ENCODE results near the gene SMURF1.

SMURF1 gene

GRCh38 chr7:98997846-98998245 lies 146.1 kb downstream of the SMURF1 start:
- Histone ChIP-seq H2AFZ (ENCODE audit: low read length, unreplicated experiment) (no peak overlapping the region), H3K27me3 (ENCODE audit: insufficient read depth, low read length) (no peaks in the 10 kb centered on the region), H3K79me2 (ENCODE audit: control insufficient read depth, insufficient read depth, low read length, unreplicated experiment) (no peaks in the 10 kb centered on the region), H3K36me3 (ENCODE audit: insufficient read depth, low read length) (no peaks in the 10 kb centered on the region), H3K27ac (ENCODE audit: low read depth, low read length) (no peak overlapping the region), H3K4me1 (ENCODE audit: control insufficient read depth, insufficient read depth, low read length, unreplicated experiment) (no peaks in the 10 kb centered on the region), H3K4me3 (ENCODE audit: low read depth, low read length) (no peak overlapping the region)

GRCh38 chr7:98996150-98996552 lies 147.8 kb downstream of the SMURF1 start:
- no peaks in the 10 kb centered on the region for H3K27me3 ChIP-seq (ENCODE audit: insufficient read depth, low read length)
- no peak overlapping the region for H3K4me3 ChIP-seq (ENCODE audit: low read depth, low read length)
- no peak overlapping the region for H2AFZ ChIP-seq (ENCODE audit: low read length, unreplicated experiment)
- H3K27ac ChIP-seq (ENCODE audit: low read depth, low read length) = no peak overlapping the region
- no peaks in the 10 kb centered on the region for H3K4me1 ChIP-seq (ENCODE audit: control insufficient read depth, insufficient read depth, low read length, unreplicated experiment)
- H3K79me2 ChIP-seq (ENCODE audit: control insufficient read depth, insufficient read depth, low read length, unreplicated experiment) = no peaks in the 10 kb centered on the region
- H3K36me3 ChIP-seq (ENCODE audit: insufficient read depth, low read length) = peaks cover 9% of the 10 kb centered on the region; the same call in 1 of the 2 replicates

GRCh38 chr7:98995523-98996149 lies 148.3 kb downstream of the SMURF1 start:
- H3K4me1 ChIP-seq (ENCODE audit: control insufficient read depth, insufficient read depth, low read length, unreplicated experiment) = no peaks in the 10 kb centered on the region
- H3K79me2 ChIP-seq (ENCODE audit: control insufficient read depth, insufficient read depth, low read length, unreplicated experiment) = no peaks in the 10 kb centered on the region
- no peak overlapping the region for H3K27ac ChIP-seq (ENCODE audit: low read depth, low read length)
- no peak overlapping the region for H3K4me3 ChIP-seq (ENCODE audit: low read depth, low read length)
- peaks cover 9% of the 10 kb centered on the region; the same call in 1 of the 2 replicates for H3K36me3 ChIP-seq (ENCODE audit: insufficient read depth, low read length)
- H2AFZ ChIP-seq (ENCODE audit: low read length, unreplicated experiment) = no peak overlapping the region
- no peaks in the 10 kb centered on the region for H3K27me3 ChIP-seq (ENCODE audit: insufficient read depth, low read length)

- Histone ChIP-seq H3K4me3 (ENCODE audit: low read depth, low read length) (no peak overlapping the region), H3K79me2 (ENCODE audit: control insufficient read depth, insufficient read depth, low read length, unreplicated experiment) (no peaks in the 10 kb centered on the region), H2AFZ (ENCODE audit: low read length, unreplicated experiment) (no peak overlapping the region), H3K27me3 (ENCODE audit: insufficient read depth, low read length) (no peaks in the 10 kb centered on the region), H3K4me1 (ENCODE audit: control insufficient read depth, insufficient read depth, low read length, unreplicated experiment) (no peaks in the 10 kb centered on the region), H3K27ac (ENCODE audit: low read depth, low read length) (no peak overlapping the region), H3K36me3 (ENCODE audit: insufficient read depth, low read length) (peaks cover 9% of the 10 kb centered on the region; the same call in 1 of the 2 replicates)
These were observed 148.8 kb downstream of the SMURF1 start for GRCh38 chr7:98995111-98995510.

GRCh38 chr7:98994046-98994944 lies 149.6 kb downstream of the SMURF1 start:
- Histone ChIP-seq H3K4me3 (ENCODE audit: low read depth, low read length) (no peak overlapping the region), H2AFZ (ENCODE audit: low read length, unreplicated experiment) (no peak overlapping the region), H3K79me2 (ENCODE audit: control insufficient read depth, insufficient read depth, low read length, unreplicated experiment) (no peaks in the 10 kb centered on the region), H3K36me3 (ENCODE audit: insufficient read depth, low read length) (peaks cover 9% of the 10 kb centered on the region; the same call in 1 of the 2 replicates), H3K4me1 (ENCODE audit: control insufficient read depth, insufficient read depth, low read length, unreplicated experiment) (no peaks in the 10 kb centered on the region), H3K27me3 (ENCODE audit: insufficient read depth, low read length) (no peaks in the 10 kb centered on the region), H3K27ac (ENCODE audit: low read depth, low read length) (no peak overlapping the region)

GRCh38 chr7:98993024-98993897 lies 150.6 kb downstream of the SMURF1 start:
- H3K79me2 ChIP-seq (ENCODE audit: control insufficient read depth, insufficient read depth, low read length, unreplicated experiment) = no peaks in the 10 kb centered on the region
- peaks cover 9% of the 10 kb centered on the region; the same call in 1 of the 2 replicates for H3K36me3 ChIP-seq (ENCODE audit: insufficient read depth, low read length)
- no peak overlapping the region for H2AFZ ChIP-seq (ENCODE audit: low read length, unreplicated experiment)
- no peaks in the 10 kb centered on the region for H3K4me1 ChIP-seq (ENCODE audit: control insufficient read depth, insufficient read depth, low read length, unreplicated experiment)
- H3K27ac ChIP-seq (ENCODE audit: low read depth, low read length) = no peak overlapping the region
- no peaks in the 10 kb centered on the region for H3K27me3 ChIP-seq (ENCODE audit: insufficient read depth, low read length)
- no peak overlapping the region for H3K4me3 ChIP-seq (ENCODE audit: low read depth, low read length)

GRCh38 chr7:98992076-98992475 lies 151.8 kb downstream of the SMURF1 start:
- Histone ChIP-seq H3K4me3 (ENCODE audit: low read depth, low read length) (no peak overlapping the region), H3K27ac (ENCODE audit: low read depth, low read length) (no peak overlapping the region), H3K36me3 (ENCODE audit: insufficient read depth, low read length) (peaks cover 9% of the 10 kb centered on the region; the same call in 1 of the 2 replicates), H3K27me3 (ENCODE audit: insufficient read depth, low read length) (no peaks in the 10 kb centered on the region), H3K4me1 (ENCODE audit: control insufficient read depth, insufficient read depth, low read length, unreplicated experiment) (no peaks in the 10 kb centered on the region), H2AFZ (ENCODE audit: low read length, unreplicated experiment) (no peak overlapping the region), H3K79me2 (ENCODE audit: control insufficient read depth, insufficient read depth, low read length, unreplicated experiment) (no peaks in the 10 kb centered on the region)

GRCh38 chr7:98991141-98991540 lies 152.8 kb downstream of the SMURF1 start:
- Histone ChIP-seq H3K79me2 (ENCODE audit: control insufficient read depth, insufficient read depth, low read length, unreplicated experiment) (no peaks in the 10 kb centered on the region), H2AFZ (ENCODE audit: low read length, unreplicated experiment) (no peak overlapping the region), H3K27ac (ENCODE audit: low read depth, low read length) (no peak overlapping the region), H3K36me3 (ENCODE audit: insufficient read depth, low read length) (peaks cover 17% of the 10 kb centered on the region), H3K4me3 (ENCODE audit: low read depth, low read length) (no peak overlapping the region), H3K4me1 (ENCODE audit: control insufficient read depth, insufficient read depth, low read length, unreplicated experiment) (no peaks in the 10 kb centered on the region), H3K27me3 (ENCODE audit: insufficient read depth, low read length) (no peaks in the 10 kb centered on the region)

- no peak overlapping the region for H3K4me3 ChIP-seq (ENCODE audit: low read depth, low read length)
- H3K36me3 ChIP-seq (ENCODE audit: insufficient read depth, low read length) = peaks cover 25% of the 10 kb centered on the region
- H3K27ac ChIP-seq (ENCODE audit: low read depth, low read length) = no peak overlapping the region
- H3K79me2 ChIP-seq (ENCODE audit: control insufficient read depth, insufficient read depth, low read length, unreplicated experiment) = no peaks in the 10 kb centered on the region
- H2AFZ ChIP-seq (ENCODE audit: low read length, unreplicated experiment) = no peak overlapping the region
- no peaks in the 10 kb centered on the region for H3K27me3 ChIP-seq (ENCODE audit: insufficient read depth, low read length)
- H3K4me1 ChIP-seq (ENCODE audit: control insufficient read depth, insufficient read depth, low read length, unreplicated experiment) = no peaks in the 10 kb centered on the region
These were observed 153.6 kb downstream of the SMURF1 start for GRCh38 chr7:98990356-98990755.

GRCh38 chr7:98988641-98989040 lies 155.3 kb downstream of the SMURF1 start:
- no peaks in the 10 kb centered on the region for H3K4me1 ChIP-seq (ENCODE audit: control insufficient read depth, insufficient read depth, low read length, unreplicated experiment)
- H2AFZ ChIP-seq (ENCODE audit: low read length, unreplicated experiment) = no peak overlapping the region
- no peak overlapping the region for H3K27ac ChIP-seq (ENCODE audit: low read depth, low read length)
- no peak overlapping the region for H3K4me3 ChIP-seq (ENCODE audit: low read depth, low read length)
- no peaks in the 10 kb centered on the region for H3K27me3 ChIP-seq (ENCODE audit: insufficient read depth, low read length)
- no peaks in the 10 kb centered on the region for H3K79me2 ChIP-seq (ENCODE audit: control insufficient read depth, insufficient read depth, low read length, unreplicated experiment)
- H3K36me3 ChIP-seq (ENCODE audit: insufficient read depth, low read length) = peaks cover 40% of the 10 kb centered on the region

Data from ACC112 (cell line).